ENCODE results near the gene AJUBA.
A peak's percentile ranks its signal among the peaks of the same experiment; 100 is the strongest.

AJUBA gene

DNA sequence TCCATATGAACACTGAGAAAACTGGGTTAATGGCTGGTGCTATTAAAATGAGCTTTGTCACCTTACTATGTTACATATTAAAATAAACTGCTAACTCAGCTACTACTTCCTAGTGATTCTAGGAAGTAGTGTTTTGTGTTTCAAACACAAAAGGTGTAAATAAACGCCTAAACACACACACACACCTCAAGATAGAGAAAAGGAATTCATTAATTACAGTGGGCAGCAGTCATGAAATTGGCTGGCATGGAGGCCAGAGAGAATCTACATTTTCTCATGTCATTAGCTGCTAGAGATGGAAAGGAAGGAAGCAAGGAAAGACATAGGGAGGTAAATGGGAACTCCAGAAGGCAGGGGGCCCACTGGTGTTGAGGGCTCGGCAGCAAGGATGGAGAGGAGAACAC is 52.4 kb downstream of the AJUBA start:
- peak in 1 of 2 experiments; percentile 58 for DNase-seq

DNA sequence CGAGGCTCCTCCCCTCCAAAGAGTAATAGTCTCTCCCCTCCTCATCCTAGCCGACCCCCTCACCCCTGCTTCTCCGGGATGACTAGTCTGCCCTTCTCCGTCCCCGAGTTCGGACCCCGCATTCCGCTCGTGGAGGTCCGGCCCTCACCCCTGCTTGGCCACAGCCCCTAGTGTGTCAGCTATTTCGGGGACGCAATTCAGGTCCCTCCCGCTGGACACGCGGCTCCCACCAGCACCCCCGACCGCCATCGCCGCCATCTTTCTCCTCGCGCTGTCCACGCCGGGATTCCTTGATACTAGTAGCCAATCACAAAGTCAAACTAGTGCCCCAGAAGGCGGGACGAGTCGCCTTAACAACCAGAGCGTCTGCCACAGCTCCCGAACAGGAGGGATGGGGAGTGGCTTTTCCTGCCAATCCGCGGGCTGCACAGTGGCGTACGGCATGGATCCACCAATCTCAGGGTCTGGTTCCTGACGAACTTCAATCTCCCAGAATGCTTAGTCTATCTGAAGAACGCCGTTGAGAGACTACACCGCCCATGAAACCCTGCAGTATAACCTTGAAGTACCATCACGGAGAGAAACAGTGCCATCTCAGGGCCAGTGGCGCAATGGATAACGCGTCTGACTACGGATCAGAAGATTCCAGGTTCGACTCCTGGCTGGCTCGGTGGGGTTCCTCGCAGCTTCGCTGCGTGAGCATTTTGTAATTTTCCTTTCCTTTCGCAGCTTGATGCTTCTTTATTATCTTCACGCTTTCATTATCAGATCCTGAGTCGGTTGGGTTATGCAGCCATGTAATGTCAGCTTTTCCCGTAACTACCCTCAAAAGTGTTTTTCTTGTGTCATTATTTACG is 53.0 kb downstream of the AJUBA start, which contains the start of gene PRMT5:
PRMT5 (minus strand) TSS at position 273 of the 857 bp plus-strand sequence; CDS start at position 258, 15 bp downstream.
- DNase-seq = peak; percentile 99

GRCh38 chr14:22928237-22929103 is 53.9 kb downstream of the AJUBA start:
- no peak for DNase-seq

- no peak for DNase-seq
Observed at GRCh38 chr14:22926316-22926715, 56.0 kb downstream of the AJUBA start.

DNA sequence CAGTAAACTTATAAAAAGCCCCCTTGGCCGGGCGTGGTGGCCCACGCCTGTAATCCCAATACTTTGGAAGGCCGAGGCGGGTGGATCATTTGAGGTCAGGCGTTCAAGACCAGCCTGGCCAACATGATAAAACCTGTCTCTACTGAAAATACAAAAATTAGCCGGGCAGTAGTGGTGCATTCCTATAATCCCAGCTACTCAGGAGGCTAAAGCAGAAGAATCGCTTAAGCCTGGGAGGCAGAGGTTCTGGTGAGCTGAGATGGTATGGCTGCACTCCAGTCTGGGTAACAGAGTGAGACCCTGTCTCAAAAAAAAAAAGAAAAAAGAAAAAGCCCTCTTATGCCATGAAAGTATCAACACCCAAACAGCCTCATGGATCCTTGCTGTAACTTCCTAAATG is 56.8 kb downstream of the AJUBA start:
- DNase-seq = no peak

DNA sequence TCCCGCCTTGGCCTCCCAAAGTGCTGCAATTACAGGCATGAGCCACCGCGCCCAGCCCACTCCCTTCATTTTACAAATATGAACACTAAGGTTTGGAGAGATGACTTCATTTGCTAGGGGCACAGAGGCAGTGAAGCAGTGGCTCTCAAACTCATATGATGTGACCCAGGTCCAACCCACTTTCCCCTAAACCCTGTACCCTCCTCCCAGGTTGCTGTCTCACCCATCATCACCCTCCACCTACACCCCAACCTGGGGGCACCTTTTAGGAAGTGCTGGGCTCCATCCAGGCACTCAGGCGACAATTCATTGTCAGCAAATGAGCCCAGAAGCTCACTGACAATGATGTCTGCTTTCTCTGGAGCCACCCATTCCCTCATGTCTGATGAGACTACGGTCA is 58.6 kb downstream of the AJUBA start:
- no peak for DNase-seq

- no peak for DNase-seq
Observed at GRCh38 chr14:22922294-22922693, 60.1 kb downstream of the AJUBA start.
